K562 (cell line): ENCODE measurements around the gene AUNIP. TPM values are rescaled to one million over a fixed set of nuclear protein-coding genes. Genes with fewer than 3 reads are reported as not detected.
A peak's percentile ranks its signal among the peaks of the same experiment; 100 is the strongest.

Experiments used
- ATAC-seq: fragments of 200-7000 bp; cut with Tn5 transposase; 3 replicates; pipeline ENCODE4 v1.9.1; 2020; ENCODE audit warnings: moderate library complexity
- BruUV-seq: library from RNA; stranded (reverse); fragments of 400-500 nt; replicated peaks from 2 replicates; lab custom pipeline; 2021; lab: Mats Ljungman, UMichigan
- CTCF ChIA-PET: fragments of 300-600 bp; formaldehyde crosslinking; extraction: SDS; loops from one replicate; lab custom pipeline; 2021; ENCODE audit warnings: low intra/inter-chr PET ratio; lab: Yijun Ruan, JAX
- POLR2A ChIA-PET: fragments of 300-600, 350-650 bp; sonication (Branson Sonifier 250); formaldehyde crosslinking; extraction: SDS; loops from one replicate; lab custom pipeline; 2021; ENCODE audit warnings: antibody characterized with exemption, inconsistent platforms; lab: Yijun Ruan, JAX
- DNase-seq, 4 experiments: peaks; one replicate each; pipeline versions ENCODE4 v3.0.0 to v3.0.0-alpha.2; 2011 to 2018; ENCODE audit warnings: low spot score in 3 of 4, mixed read lengths in 3 of 4; ENCODE audit errors: extremely low read depth in 1 of 4
- FAIRE-seq: peaks from 2 replicates; lab custom pipeline; 2011; peaks lifted over from hg19 to GRCh38; lab: Jason Lieb, UNC
- H2AFZ ChIP-seq: 2 replicates; pipeline ENCODE4 v1.6.0; 2011; ENCODE audit warnings: low read depth, low read length, control low read depth, inconsistent platforms
- H3K27ac ChIP-seq: fragments of 200-600 bp; 3 replicates; pipeline ENCODE4 v1.8.0; 2011; ENCODE audit warnings: low read depth, mild to moderate bottlenecking, control low read depth, inconsistent platforms, low read length, moderate library complexity, mixed read lengths; ENCODE audit errors: extremely low read depth
- H3K27me3 ChIP-seq, 2 experiments: fragments of 300-600 bp in 1 of 2; 2 replicates in 1 of 2; 3 replicates in 1 of 2; pipeline versions ENCODE4 v1.6.0 to v1.8.0; 2011; ENCODE audit warnings: inconsistent platforms in 2 of 2, low read length in 2 of 2, mild to moderate bottlenecking in 1 of 2, mixed read lengths in 1 of 2, moderate library complexity in 1 of 2; ENCODE audit not compliant: control insufficient read depth in 2 of 2, insufficient read depth in 2 of 2
- H3K36me3 ChIP-seq: fragments of 300-600 bp; 3 replicates; pipeline ENCODE4 v1.8.0; 2011; ENCODE audit warnings: mild to moderate bottlenecking, low read length, inconsistent platforms; ENCODE audit not compliant: control insufficient read depth, insufficient read depth
- H3K4me1 ChIP-seq, 2 experiments: fragments of 200-600 bp in 1 of 2; replicated peaks in 1 of 2; 2 replicates in 1 of 2; 3 replicates in 1 of 2; pipeline versions ENCODE4 v1.5.1 to v1.8.0; 2011; ENCODE audit warnings: inconsistent platforms in 2 of 2, low read length in 2 of 2, mild to moderate bottlenecking in 1 of 2, mixed read lengths in 1 of 2, moderate library complexity in 1 of 2; ENCODE audit not compliant: control insufficient read depth in 2 of 2, insufficient read depth in 2 of 2
- H3K4me2 ChIP-seq: 2 replicates; pipeline ENCODE4 v1.6.1; 2011; ENCODE audit warnings: low read length, control low read depth, inconsistent platforms, mixed read lengths; ENCODE audit not compliant: insufficient read depth
- H3K4me3 ChIP-seq: fragments of 200-600 bp; sonication (generic), shearing (Covaris generic); 2 replicates; pipeline ENCODE4 v1.5.1; 2016; ENCODE audit warnings: control low read depth, inconsistent platforms
- H3K79me2 ChIP-seq: fragments of 200-600 bp; 3 replicates; pipeline ENCODE4 v1.8.0; 2011; ENCODE audit warnings: low read length, inconsistent platforms; ENCODE audit not compliant: control insufficient read depth, insufficient read depth
- H3K9ac ChIP-seq, 2 experiments: 2 replicates each; pipeline versions ENCODE4 v1.6.0 to v1.6.1; 2011; ENCODE audit warnings: low read depth in 2 of 2, low read length in 2 of 2, control low read depth in 1 of 2, inconsistent platforms in 1 of 2, mild to moderate bottlenecking in 1 of 2, mixed read lengths in 1 of 2; ENCODE audit not compliant: insufficient read depth in 1 of 2
- H3K9me1 ChIP-seq: one replicate; pipeline ENCODE4 v1.6.0; 2011; ENCODE audit warnings: inconsistent platforms, mild to moderate bottlenecking, low read length, moderate library complexity; ENCODE audit not compliant: control insufficient read depth, insufficient read depth
- H3K9me3 ChIP-seq: replicated peaks from 2 replicates; pipeline ENCODE4 v1.5.1; 2011; ENCODE audit warnings: low read depth, low read length, inconsistent platforms; ENCODE audit not compliant: control insufficient read depth, insufficient read depth
- H4K20me1 ChIP-seq: replicated peaks from 2 replicates; pipeline ENCODE4 v1.6.1; 2011; ENCODE audit warnings: low read length, inconsistent platforms, mixed read lengths; ENCODE audit not compliant: control insufficient read depth, insufficient read depth
- BRF2 ChIP-seq: IDR thresholded peaks from 3 replicates; pipeline ENCODE4 v1.6.1; 2011; ENCODE audit warnings: borderline replicate concordance, mild to moderate bottlenecking; ENCODE audit not compliant: insufficient read length, insufficient read depth
- EZH2 ChIP-seq: IDR thresholded peaks from 2 replicates; pipeline ENCODE4 v1.6.1; 2012; ENCODE audit warnings: low read depth, mild to moderate bottlenecking, inconsistent platforms, low read length, borderline replicate concordance
- GTF2A2 ChIP-seq: IDR thresholded peaks from 2 replicates; pipeline ENCODE4 v1.6.1; 2016; ENCODE audit warnings: mild to moderate bottlenecking, missing genetic modification characterization, missing compliant biosample characterization
- HINFP ChIP-seq: fragments of 450-650 bp; conservative IDR thresholded peaks from 2 replicates; pipeline ENCODE4 v1.6.1; 2016; ENCODE audit warnings: missing genetic modification characterization, low read depth, mild to moderate bottlenecking, control low read depth, missing compliant biosample characterization
- HMGXB4 ChIP-seq: sonication (generic); formaldehyde crosslinking; IDR thresholded peaks from 2 replicates; pipeline ENCODE4 v1.8.1; 2023; ENCODE audit warnings: mild to moderate bottlenecking, missing genetic modification reagents
- HNRNPUL1 ChIP-seq: fragments of 200-400 bp; formaldehyde crosslinking; IDR thresholded peaks from 2 replicates; pipeline ENCODE4 v1.6.1; 2017; ENCODE audit warnings: low read length
- HSF4 ChIP-seq: fragments of 250-450 bp; sonication (Bioruptor Pico); IDR thresholded peaks from 2 replicates; pipeline ENCODE4 v2.1.2; 2022; ENCODE audit warnings: mild to moderate bottlenecking, moderate library complexity, borderline replicate concordance
- KDM2B ChIP-seq: fragments of 250-450 bp; sonication (Bioruptor Pico); IDR thresholded peaks from 2 replicates; pipeline ENCODE4 v1.8.0; 2021; ENCODE audit warnings: mild to moderate bottlenecking, moderate library complexity
- MNT ChIP-seq, 2 experiments: fragments of 450-650 bp; conservative IDR thresholded peaks; 2 replicates each; pipeline ENCODE4 v1.6.1; 2017; ENCODE audit warnings: mild to moderate bottlenecking in 2 of 2, moderate library complexity in 2 of 2
- PKNOX1 ChIP-seq: fragments of 450-650 bp; IDR thresholded peaks from 2 replicates; pipeline ENCODE4 v1.6.1; 2016
- PRMT5 ChIP-seq: sonication (generic); formaldehyde crosslinking; IDR thresholded peaks from 2 replicates; pipeline ENCODE4 v1.5.0; 2020; ENCODE audit warnings: missing genetic modification reagents
- SLC30A9 ChIP-seq: fragments of 250-450 bp; sonication (Bioruptor Pico); IDR thresholded peaks from 2 replicates; pipeline ENCODE4 v1.8.0; 2022; ENCODE audit warnings: mild to moderate bottlenecking, moderate library complexity
- ZKSCAN3 ChIP-seq: fragments of 250-450 bp; sonication (Bioruptor Pico); IDR thresholded peaks from 2 replicates; pipeline ENCODE4 v1.4.0; 2020
- ZNF212 ChIP-seq: fragments of 450-650 bp; formaldehyde crosslinking; IDR thresholded peaks from 2 replicates; pipeline ENCODE4 v1.4.0; 2020; ENCODE audit warnings: mild to moderate bottlenecking
- ZNF41 ChIP-seq: fragments of 250-450 bp; sonication (Bioruptor Pico); conservative IDR thresholded peaks from 2 replicates; pipeline ENCODE4 v1.4.0; 2020; ENCODE audit warnings: mild to moderate bottlenecking
- WGBS: fragments of 100-300 bp; shearing (Covaris generic); methylation state at CpG from one replicate; pipeline ENCODE4 v1.1.6; 2016; ENCODE audit warnings: low coverage, mixed read lengths; ENCODE audit not compliant: insufficient coverage; ENCODE audit errors: missing lambda C conversion rate; 5-methylcytosine and 5-hydroxymethylcytosine counted together
- in situ Hi-C: fragments of 300-500 bp; cut with MboI; formaldehyde crosslinking; loops from 4 replicates; pipeline ENCODE4 v1.15.0; 2018; ENCODE audit warnings: inconsistent platforms, mixed read lengths
- intact Hi-C: fragments of 100-400 bp; cut with micrococcal nuclease; formaldehyde crosslinking; loops from 2 replicates; pipeline ENCODE4 v1.14.2; 2022
- polyA plus RNA-seq, 8 experiments: library from polyadenylated mRNA; depleted of rRNA in 4 of 8; stranded (reverse) in 5 of 8; unstranded in 3 of 8; fragments of >200 nt; fragmentation: Nextera tagmentation in 2 of 8; fragmentation: Illumina TruSeq in 1 of 8; extraction: Ambion mirVana in 2 of 8; extraction: Trizol in 1 of 8; gene quantifications; 2 replicates each; pipeline versions ENCODE4 v1.2.1 to v1.2.3, GENCODE V29; 2011 to 2014; ENCODE audit warnings: inconsistent platforms in 1 of 8, missing spikeins in 1 of 8
- total RNA-seq, 7 experiments: library from RNA; depleted of rRNA in 6 of 7; stranded (reverse); fragments of >200 nt in 6 of 7; fragmentation: Illumina TruSeq in 2 of 7; extraction: Trizol in 2 of 7; gene quantifications; 2 replicates each; pipeline versions ENCODE4 v1.2.1 to v1.2.3, GENCODE V29; 2011 to 2021; ENCODE audit warnings: low replicate concordance in 1 of 7

AUNIP gene
- total and polyA plus RNA-seq, 9 of the 15 experiments (the other 6 are each of a cell fraction or from before 2014, with no cell fraction given): 12.1 to 53.8 (median 47.1) TPM

DNA sequence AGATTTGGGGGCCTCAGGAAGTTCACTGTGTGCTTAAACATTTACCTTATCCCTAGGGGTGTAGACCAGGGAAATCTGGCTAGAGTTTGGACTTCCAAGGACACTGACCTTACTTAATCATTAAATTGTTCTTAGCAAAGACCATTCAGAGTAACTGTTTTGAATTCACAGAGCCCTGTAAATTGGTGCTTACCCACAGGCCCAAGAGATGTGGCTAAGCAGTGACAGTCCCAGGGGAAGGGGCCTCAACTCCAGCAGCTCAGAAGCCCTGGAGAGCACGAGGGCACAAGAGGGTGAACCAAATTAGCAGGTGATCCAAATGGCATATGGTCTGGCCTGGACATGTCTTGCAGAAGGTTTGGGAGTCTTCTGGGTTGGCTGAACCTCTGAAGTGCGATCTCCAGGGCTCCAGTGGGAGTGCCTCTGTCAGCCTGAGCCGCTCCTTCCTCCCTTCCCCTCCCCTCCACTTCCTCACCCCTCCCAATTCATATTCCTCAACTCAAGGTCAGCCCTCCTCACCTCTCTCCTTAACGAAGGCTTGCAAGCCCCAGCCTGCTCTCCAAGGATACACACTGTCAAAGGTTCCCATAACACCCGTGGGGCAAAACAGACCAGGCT lies 11.9 kb upstream of the AUNIP start:
- Histone ChIP-seq H3K9me1 (no peaks in the 10 kb centered on the region), H3K4me1 (peaks cover 42 to 44% of the 10 kb centered on the region in 2 experiments), H4K20me1 (no peaks in the 10 kb centered on the region), H3K27ac (peak overlapping the region; percentile 30), H3K79me2 (peaks cover 10% of the 10 kb centered on the region; the same call in 2 of the 3 replicates), H3K9ac (peak overlapping the region; percentile 19 to 72), H3K4me2 (peak overlapping the region; percentile 7; the same call in 1 of the 2 replicates), H3K9me3 (no peaks in the 10 kb centered on the region), H3K4me3 (no peak overlapping the region), H3K36me3 (no peaks in the 10 kb centered on the region), H3K27me3 (no peaks in the 10 kb centered on the region), H2AFZ (peak overlapping the region; percentile 52)
- WGBS: 5% methylated on average over 5 of the region's 5 CpGs
- DNase-seq: peak; percentile 48 to 70 (median 54)
- peak; percentile 35 for ATAC-seq
- in situ Hi-C loops: no loop called here
- BruUV-seq: no TSS peak
- ChIA-PET POLR2A (interaction anchor here (1.0 to 1.6 kb wide), 9 partner anchors 8 to 25 kb away, joined by 3 to 6 read pairs (median 5); no protein-coding TSS in a partner anchor), CTCF (no interaction called here)
- intact Hi-C loops: no loop called here
- FAIRE-seq: peak; percentile 84
- no peak for TF ChIP-seq KDM2B (CRISPR knock-in tag)
- TF ChIP-seq ZKSCAN3 (CRISPR knock-in tag): no peak
- TF ChIP-seq SLC30A9 (CRISPR knock-in tag): no peak
- TF ChIP-seq GTF2A2 (tag): no peak
- TF ChIP-seq PRMT5 (CRISPR knock-in tag): no peak
- TF ChIP-seq EZH2: no peak
- no peak for TF ChIP-seq HINFP (tag)
- no peak for TF ChIP-seq BRF2
- TF ChIP-seq HNRNPUL1: no peak
- TF ChIP-seq HSF4: no peak
- TF ChIP-seq HMGXB4 (CRISPR knock-in tag): no peak
- no peak for TF ChIP-seq ZNF41 (CRISPR knock-in tag)
- peak; percentile 31; the same call in 1 of the 2 replicates for TF ChIP-seq PKNOX1
- no peak for TF ChIP-seq MNT (conservative IDR thresholded peaks at IDR 0.05)
- TF ChIP-seq ZNF212 (CRISPR knock-in tag): no peak
